Femur (tissue), 1 donor: Measurements from ENCODE around the gene TYK2.
"Not testable (repeated sequence)": the region's sequence is repeated elsewhere in the genome, so short reads cannot be mapped to it uniquely, and the experiment has no call there.

Experiments used
- DNase-seq: peaks from one replicate; pipeline ENCODE4 v3.0.0-alpha.2; 2017

Gene TYK2

GRCh38 chr19:10380313-10381102 is at the start of gene TYK2:
Gene TYK2 (minus strand): TSS chr19:10380572. CDS start chr19:10378406, 2,166 bp downstream.
- peak; percentile 99 for DNase-seq

- DNase-seq = no peak
Observed at GRCh38 chr19:10428996-10429381, 48.6 kb upstream of the TYK2 start.

GRCh38 chr19:10427169-10427568 is 46.8 kb upstream of the TYK2 start:
- no peak for DNase-seq

- DNase-seq = peak; percentile 84
Observed at GRCh38 chr19:10424011-10424637, 43.8 kb upstream of the TYK2 start.

GRCh38 chr19:10422846-10423245 is 42.5 kb upstream of the TYK2 start:
- no peak for DNase-seq

- DNase-seq = no peak
Observed at GRCh38 chr19:10422046-10422461, 41.7 kb upstream of the TYK2 start.

GRCh38 chr19:10421240-10422045 is 41.1 kb upstream of the TYK2 start:
- no peak for DNase-seq

GRCh38 chr19:10420444-10421239 is 40.3 kb upstream of the TYK2 start, which contains the start of gene PDE4A:
Gene PDE4A (plus strand): TSS chr19:10420538. CDS start chr19:10420765, 227 bp downstream.
- no peak for DNase-seq

GRCh38 chr19:10419646-10420443 is 39.5 kb upstream of the TYK2 start:
- DNase-seq = no peak

- DNase-seq = no peak
Observed at GRCh38 chr19:10419200-10419645, 38.9 kb upstream of the TYK2 start.

GRCh38 chr19:10418485-10419199 is 38.3 kb upstream of the TYK2 start:
- DNase-seq = no peak

- DNase-seq = no peak
Observed at GRCh38 chr19:10418235-10418484, 37.8 kb upstream of the TYK2 start.

- DNase-seq = no peak
Observed at GRCh38 chr19:10417541-10418234, 37.3 kb upstream of the TYK2 start.

- peak; percentile 87 for DNase-seq
Observed at GRCh38 chr19:10416380-10417257, 36.2 kb upstream of the TYK2 start.

GRCh38 chr19:10416083-10416379 is 35.7 kb upstream of the TYK2 start:
- no peak for DNase-seq

- DNase-seq = no peak
Observed at GRCh38 chr19:10412257-10412977, 32.0 kb upstream of the TYK2 start.

- DNase-seq = not testable (repeated sequence)
Observed at GRCh38 chr19:10411224-10411623, 30.9 kb upstream of the TYK2 start.

GRCh38 chr19:10408511-10409283 is 28.3 kb upstream of the TYK2 start:
- no peak for DNase-seq
